MM.1S (cell line): Measurements from ENCODE around the gene LRP5.

ENCODE experiments used
- DNase-seq: peaks from one replicate; pipeline ENCODE4 v3.0.0-alpha.2; 2015
- H2AFZ ChIP-seq: fragments of 300-600 bp; sonication (generic); 2 replicates; pipeline ENCODE4 v1.6.0; 2016; ENCODE audit warnings: antibody characterized with exemption, low read length
- H3F3A ChIP-seq: fragments of 300-600 bp; sonication (generic); 2 replicates; pipeline ENCODE4 v1.6.1; 2016; ENCODE audit warnings: mild to moderate bottlenecking, antibody characterized with exemption, low read length, moderate library complexity, mixed read lengths; ENCODE audit not compliant: insufficient read depth
- H3K27ac ChIP-seq: fragments of 300-600 bp; sonication (generic); 2 replicates; pipeline ENCODE4 v1.5.1; 2016; ENCODE audit warnings: mild to moderate bottlenecking, low read length
- H3K27me3 ChIP-seq: fragments of 300-600 bp; sonication (generic); replicated peaks from 2 replicates; pipeline ENCODE4 v1.6.0; 2016; ENCODE audit warnings: low read length; ENCODE audit not compliant: insufficient read depth
- H3K36me3 ChIP-seq: fragments of 300-600 bp; sonication (generic); replicated peaks from 2 replicates; pipeline ENCODE4 v1.6.1; 2016; ENCODE audit warnings: mild to moderate bottlenecking, low read length, mixed read lengths; ENCODE audit not compliant: insufficient read depth
- H3K4me1 ChIP-seq: fragments of 300-600 bp; sonication (generic); 2 replicates; pipeline ENCODE4 v1.6.1; 2016; ENCODE audit warnings: low read length, mixed read lengths
- H3K4me2 ChIP-seq: fragments of 300-600 bp; sonication (generic); 2 replicates; pipeline ENCODE4 v1.6.0; 2016; ENCODE audit warnings: low read depth, low read length
- H3K4me3 ChIP-seq: fragments of 300-600 bp; sonication (generic); 2 replicates; pipeline ENCODE4 v1.5.1; 2016; ENCODE audit warnings: low read length, mixed read lengths
- H3K79me2 ChIP-seq: fragments of 300-600 bp; sonication (generic); 2 replicates; pipeline ENCODE4 v1.6.1; 2016; ENCODE audit warnings: mixed run types, low read length, mixed read lengths
- H3K9ac ChIP-seq: fragments of 300-600 bp; sonication (generic); 2 replicates; pipeline ENCODE4 v1.6.1; 2016; ENCODE audit warnings: low read length, mixed read lengths
- H3K9me2 ChIP-seq: fragments of 300-600 bp; sonication (generic); replicated peaks from 2 replicates; pipeline ENCODE4 v1.6.1; 2016; ENCODE audit warnings: mild to moderate bottlenecking, low read length, mixed read lengths; ENCODE audit not compliant: insufficient read depth
- H3K9me3 ChIP-seq: fragments of 300-600 bp; sonication (generic); replicated peaks from 2 replicates; pipeline ENCODE4 v1.6.1; 2016; ENCODE audit warnings: mild to moderate bottlenecking, low read length, mixed read lengths; ENCODE audit not compliant: insufficient read depth
- H4K20me1 ChIP-seq: fragments of 300-600 bp; sonication (generic); 2 replicates; pipeline ENCODE4 v1.6.1; 2016; ENCODE audit warnings: mild to moderate bottlenecking, low read length, moderate library complexity, mixed read lengths; ENCODE audit not compliant: insufficient read depth
- EZH2 ChIP-seq: fragments of 300-600 bp; sonication (generic); optimal IDR thresholded peaks from 2 replicates; pipeline ENCODE3; 2017; ENCODE audit warnings: low read depth, mild to moderate bottlenecking, antibody characterized with exemption, low read length, mixed read lengths
- EZH2phosphoT487 ChIP-seq: fragments of 300-600 bp; sonication (generic); IDR thresholded peaks from 2 replicates; pipeline ENCODE4 v1.6.1; 2018; ENCODE audit warnings: antibody characterized with exemption, low read length
- TF ChIP-seq, protein P1 (sequence below): fragments of 300-600 bp; sonication (generic); IDR thresholded peaks from 2 replicates; pipeline ENCODE4 v1.5.1; 2016; ENCODE audit warnings: antibody characterized with exemption, low read length, mixed read lengths

The LRP5 gene

DNA sequence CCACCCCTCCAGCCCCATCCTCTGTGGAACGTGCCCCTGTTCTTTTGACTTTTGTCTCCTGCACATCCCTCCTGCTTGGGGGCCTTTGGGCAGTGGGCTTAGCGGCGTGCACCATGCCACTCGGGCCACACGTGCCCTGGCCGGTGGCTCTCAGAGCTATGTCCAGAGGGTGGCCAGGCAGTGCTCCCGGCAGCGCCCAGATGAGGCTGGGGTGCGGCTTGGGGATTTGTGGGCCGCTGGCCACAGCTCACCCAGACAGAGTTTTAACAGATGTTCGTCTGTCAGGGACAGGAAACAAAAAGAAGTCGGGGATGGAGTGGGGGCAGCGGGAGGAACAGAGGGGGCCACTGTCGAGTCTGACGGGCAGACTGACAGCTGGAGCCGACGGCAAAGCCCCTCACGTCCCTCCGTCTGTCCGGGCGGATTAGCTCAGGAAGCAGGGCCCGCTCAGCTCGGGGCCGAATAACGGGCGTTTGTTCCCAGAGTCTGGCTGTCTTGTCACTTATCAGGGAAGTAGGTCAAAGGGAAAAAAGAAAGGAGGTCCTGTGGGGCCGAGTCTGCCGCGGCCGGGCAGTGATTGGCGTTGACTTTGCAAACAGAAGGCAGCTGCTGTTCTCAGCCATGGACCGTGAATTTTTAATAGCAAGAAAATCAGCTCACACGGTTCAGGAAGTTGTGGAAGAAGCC is 61.6 kb downstream of the LRP5 start:
- Histone ChIP-seq H3K4me1 (peaks cover 30% of the 10 kb centered on the region), H3K9me2 (no peaks in the 10 kb centered on the region), H3K27ac (no peak overlapping the region), H3K9ac (no peak overlapping the region), H3F3A (peaks cover 26% of the 10 kb centered on the region), H3K4me3 (no peak overlapping the region), H3K9me3 (no peaks in the 10 kb centered on the region), H3K4me2 (no peak overlapping the region), H2AFZ (no peak overlapping the region), H3K36me3 (no peaks in the 10 kb centered on the region), H3K79me2 (0 out of 2 replicates have a peak, but pooled peaks cover 3% of the 10 kb centered on the region), H3K27me3 (no peaks in the 10 kb centered on the region), H4K20me1 (no peaks in the 10 kb centered on the region)
- TF ChIP-seq, protein P1, sequence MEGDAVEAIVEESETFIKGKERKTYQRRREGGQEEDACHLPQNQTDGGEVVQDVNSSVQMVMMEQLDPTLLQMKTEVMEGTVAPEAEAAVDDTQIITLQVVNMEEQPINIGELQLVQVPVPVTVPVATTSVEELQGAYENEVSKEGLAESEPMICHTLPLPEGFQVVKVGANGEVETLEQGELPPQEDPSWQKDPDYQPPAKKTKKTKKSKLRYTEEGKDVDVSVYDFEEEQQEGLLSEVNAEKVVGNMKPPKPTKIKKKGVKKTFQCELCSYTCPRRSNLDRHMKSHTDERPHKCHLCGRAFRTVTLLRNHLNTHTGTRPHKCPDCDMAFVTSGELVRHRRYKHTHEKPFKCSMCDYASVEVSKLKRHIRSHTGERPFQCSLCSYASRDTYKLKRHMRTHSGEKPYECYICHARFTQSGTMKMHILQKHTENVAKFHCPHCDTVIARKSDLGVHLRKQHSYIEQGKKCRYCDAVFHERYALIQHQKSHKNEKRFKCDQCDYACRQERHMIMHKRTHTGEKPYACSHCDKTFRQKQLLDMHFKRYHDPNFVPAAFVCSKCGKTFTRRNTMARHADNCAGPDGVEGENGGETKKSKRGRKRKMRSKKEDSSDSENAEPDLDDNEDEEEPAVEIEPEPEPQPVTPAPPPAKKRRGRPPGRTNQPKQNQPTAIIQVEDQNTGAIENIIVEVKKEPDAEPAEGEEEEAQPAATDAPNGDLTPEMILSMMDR: no peak
- no peak for TF ChIP-seq EZH2
- TF ChIP-seq EZH2phosphoT487: no peak
- no peak for DNase-seq

DNA sequence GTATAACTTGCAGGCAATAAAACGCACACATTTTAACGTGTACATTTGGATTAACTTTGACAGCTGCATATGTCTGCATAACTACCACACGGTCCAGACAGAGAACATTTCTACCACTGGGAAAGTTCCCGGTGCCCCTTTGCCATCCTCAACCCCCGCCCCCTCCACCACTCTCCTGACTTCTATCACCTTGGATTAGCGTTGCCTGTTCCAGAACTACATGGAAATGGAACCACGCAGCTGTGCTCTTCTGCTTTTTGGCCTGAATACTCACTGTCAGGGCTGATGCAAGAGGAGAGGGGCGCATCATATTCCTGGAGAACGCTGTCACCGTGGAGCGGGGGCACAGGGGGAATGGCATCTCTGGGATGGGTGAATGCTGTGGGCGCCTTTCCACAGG is 62.1 kb downstream of the LRP5 start:
- Histone ChIP-seq H3K36me3 (no peaks in the 10 kb centered on the region), H3K79me2 (0 out of 2 replicates have a peak, but pooled peaks cover 3% of the 10 kb centered on the region), H3K9me3 (no peaks in the 10 kb centered on the region), H4K20me1 (no peaks in the 10 kb centered on the region), H3K4me2 (no peak overlapping the region), H3K9ac (no peak overlapping the region), H3F3A (peaks cover 24% of the 10 kb centered on the region), H3K27ac (no peak overlapping the region), H3K4me3 (no peak overlapping the region), H2AFZ (no peak overlapping the region), H3K27me3 (no peaks in the 10 kb centered on the region), H3K9me2 (no peaks in the 10 kb centered on the region), H3K4me1 (peaks cover 25% of the 10 kb centered on the region)
- TF ChIP-seq, protein P1: no peak
- TF ChIP-seq EZH2phosphoT487 (no peak), EZH2 (no peak)
- DNase-seq: no peak

DNA sequence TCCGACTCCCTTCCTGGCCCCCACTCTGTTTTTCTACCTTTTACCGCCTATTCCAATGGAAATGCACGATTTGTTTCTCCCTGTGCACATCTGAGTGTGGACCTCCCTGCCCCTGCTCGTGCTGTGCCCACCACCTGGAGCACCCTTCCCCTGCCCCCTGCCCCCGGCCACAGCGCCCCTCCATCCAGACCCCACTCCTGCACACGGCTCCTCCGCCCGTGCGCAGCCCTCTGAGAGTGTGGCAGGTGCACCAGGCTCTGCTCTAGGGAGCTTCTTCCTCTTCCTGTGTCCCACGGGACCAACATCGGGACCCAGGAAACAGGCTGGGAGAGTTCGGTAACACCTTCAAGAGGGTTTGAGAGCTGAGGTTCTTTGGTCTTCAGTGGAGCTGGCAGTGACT is 62.9 kb downstream of the LRP5 start:
- Histone ChIP-seq H3K9ac (no peak overlapping the region), H3K4me2 (no peak overlapping the region), H3F3A (peaks cover 16% of the 10 kb centered on the region), H3K36me3 (no peaks in the 10 kb centered on the region), H3K79me2 (0 out of 2 replicates have a peak, but pooled peaks cover 3% of the 10 kb centered on the region), H3K4me3 (no peak overlapping the region), H3K27ac (no peak overlapping the region), H3K9me2 (no peaks in the 10 kb centered on the region), H3K27me3 (no peaks in the 10 kb centered on the region), H4K20me1 (no peaks in the 10 kb centered on the region), H3K4me1 (peaks cover 17% of the 10 kb centered on the region), H3K9me3 (no peaks in the 10 kb centered on the region), H2AFZ (no peak overlapping the region)
- DNase-seq: no peak
- TF ChIP-seq, protein P1: no peak
- TF ChIP-seq EZH2phosphoT487: no peak
- no peak for TF ChIP-seq EZH2
